DND-41 (cell line): Measurements from ENCODE around the gene ESRP2.

ENCODE experiments used
- ATAC-seq: fragments of 200-7000 bp; cut with Tn5 transposase; 3 replicates; pipeline ENCODE4 v1.9.1; 2021; ENCODE audit warnings: low read depth; ENCODE audit not compliant: insufficient read depth
- DNase-seq: peaks from one replicate; pipeline ENCODE4 v3.0.0-alpha.2; 2020
- H2AFZ ChIP-seq: 2 replicates; pipeline ENCODE4 v1.6.0; 2012; ENCODE audit warnings: low read depth, low read length
- H3K27ac ChIP-seq: 2 replicates; pipeline ENCODE4 v1.5.1; 2012; ENCODE audit warnings: low read length, inconsistent platforms
- H3K27me3 ChIP-seq: fragments of 200-600 bp; sonication (generic); 2 replicates; pipeline ENCODE4 v1.6.0; 2012; ENCODE audit warnings: low read length, mild to moderate bottlenecking, inconsistent platforms; ENCODE audit not compliant: insufficient read depth, poor library complexity
- H3K36me3 ChIP-seq: 2 replicates; pipeline ENCODE4 v1.5.1; 2012; ENCODE audit warnings: low read length, inconsistent platforms; ENCODE audit not compliant: insufficient read depth
- H3K4me1 ChIP-seq: 2 replicates; pipeline ENCODE4 v1.5.1; 2012; ENCODE audit warnings: mild to moderate bottlenecking, low read length; ENCODE audit not compliant: insufficient read depth
- H3K4me2 ChIP-seq: 2 replicates; pipeline ENCODE4 v1.6.0; 2012; ENCODE audit warnings: mild to moderate bottlenecking, moderate library complexity, low read length, inconsistent platforms; ENCODE audit not compliant: insufficient read depth
- H3K4me3 ChIP-seq, 2 experiments: fragments of 200-600 bp in 1 of 2; shearing (Covaris generic) in 1 of 2; 2 replicates each; pipeline ENCODE4 v1.5.1; 2012 to 2016; ENCODE audit warnings: inconsistent platforms in 2 of 2, low read length in 2 of 2, mild to moderate bottlenecking in 2 of 2, low read depth in 1 of 2, moderate library complexity in 1 of 2
- H3K79me2 ChIP-seq: 2 replicates; pipeline ENCODE4 v1.6.0; 2012; ENCODE audit warnings: low read length, inconsistent platforms; ENCODE audit not compliant: insufficient read depth
- H3K9ac ChIP-seq: 2 replicates; pipeline ENCODE4 v1.6.0; 2012; ENCODE audit warnings: low read depth, mild to moderate bottlenecking, inconsistent platforms, low read length, moderate library complexity
- H3K9me3 ChIP-seq: 2 replicates; pipeline ENCODE4 v1.5.1; 2012; ENCODE audit warnings: low read length, moderate library complexity, mild to moderate bottlenecking, inconsistent platforms; ENCODE audit not compliant: insufficient read depth, severe bottlenecking
- H4K20me1 ChIP-seq: 2 replicates; pipeline ENCODE4 v1.6.0; 2012; ENCODE audit warnings: low read length; ENCODE audit not compliant: insufficient read depth
- CTCF ChIP-seq: IDR thresholded peaks from 2 replicates; pipeline ENCODE4 v1.5.1; 2012; ENCODE audit warnings: borderline replicate concordance, low read length, moderate library complexity, mild to moderate bottlenecking; ENCODE audit not compliant: poor library complexity, severe bottlenecking; ENCODE audit errors: extremely low read depth
- EZH2 ChIP-seq: IDR thresholded peaks from 3 replicates; pipeline ENCODE4 v1.6.1; 2012; ENCODE audit warnings: borderline replicate concordance, low read depth, mild to moderate bottlenecking, moderate library complexity, low read length, inconsistent platforms; ENCODE audit not compliant: severe bottlenecking

Gene ESRP2

GRCh38 chr16:68246121-68246520, 10.2 kb upstream of the ESRP2 start:
- no peak for DNase-seq
- peaks cover 7% of the 10 kb centered on the region; the same call in 1 of the 2 replicates for H4K20me1 ChIP-seq
- H3K4me1 ChIP-seq, result peaks cover 35% of the 10 kb centered on the region
- H2AFZ ChIP-seq, result no peak overlapping the region
- H3K27me3 ChIP-seq, result no peaks in the 10 kb centered on the region
- peak overlapping the region in 1 of 2 experiments; percentile 84; a peak in 2 of 4 replicates for H3K4me3 ChIP-seq
- H3K4me2 ChIP-seq, result peak overlapping the region; percentile 87
- TF ChIP-seq CTCF, result no peak
- no peak for TF ChIP-seq EZH2
- no peaks in the 10 kb centered on the region for H3K9me3 ChIP-seq
- H3K36me3 ChIP-seq, result peaks cover 14% of the 10 kb centered on the region
- H3K27ac ChIP-seq, result peak overlapping the region; percentile 43; the same call in 1 of the 2 replicates
- H3K79me2 ChIP-seq, result peaks cover 29% of the 10 kb centered on the region
- peak overlapping the region; percentile 61; the same call in 1 of the 2 replicates for H3K9ac ChIP-seq
- no peak for ATAC-seq

GRCh38 chr16:68244903-68245853, 9.3 kb upstream of the ESRP2 start, which contains the start of gene PLA2G15:
Gene PLA2G15, plus strand, starts transcription at chr16:68245373. Its CDS starts 54 bp downstream, at chr16:68245427.
- Histone ChIP-seq H3K9ac (peak within 1 kb of the TSS; percentile 61), H3K4me1 (peaks cover 35% of the 10 kb centered on the region), H4K20me1 (peaks cover 7% of the 10 kb centered on the region; the same call in 1 of the 2 replicates), H3K4me2 (peak within 1 kb of the TSS; percentile 87), H3K27me3 (no peaks in the 10 kb centered on the region), H3K79me2 (peaks cover 29% of the 10 kb centered on the region), H2AFZ (peak within 1 kb of the TSS; percentile 90), H3K9me3 (no peaks in the 10 kb centered on the region), H3K4me3 (peak within 1 kb of the TSS; percentile 51 to 84; a peak in 3 of 4 replicates), H3K27ac (peak within 1 kb of the TSS; percentile 64), H3K36me3 (peaks cover 8% of the 10 kb centered on the region)
- ATAC-seq (peak; percentile 97), DNase-seq (peak; percentile 98)
- TF ChIP-seq CTCF (no peak), EZH2 (no peak)

DNA sequence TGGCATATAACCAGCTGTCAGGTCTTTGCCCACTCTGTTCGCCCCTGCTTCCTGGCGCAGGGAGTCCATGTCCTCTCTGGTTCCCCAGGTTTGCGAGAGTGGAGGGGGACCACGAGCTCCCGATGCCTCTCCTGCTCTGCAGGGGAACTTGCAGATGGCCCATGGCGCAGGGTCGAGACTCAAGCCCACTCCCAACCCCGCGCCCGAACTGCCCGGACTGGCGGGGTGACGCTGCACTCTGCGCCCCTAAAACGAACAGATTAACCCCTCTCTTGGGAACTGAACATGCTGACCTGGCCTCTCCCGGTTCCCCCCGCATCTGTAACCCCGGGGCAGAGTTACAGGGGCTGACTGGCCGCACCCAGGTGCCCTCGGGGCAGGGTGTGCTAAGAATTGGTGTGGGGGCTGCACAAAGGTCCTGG, 8.6 kb upstream of the ESRP2 start:
- Histone ChIP-seq H3K27ac (peak overlapping the region; percentile 34), H3K79me2 (peaks cover 29% of the 10 kb centered on the region), H2AFZ (peak overlapping the region; percentile 80), H3K9me3 (no peaks in the 10 kb centered on the region), H3K4me2 (peak overlapping the region; percentile 87), H3K4me1 (peaks cover 38% of the 10 kb centered on the region), H3K9ac (peak overlapping the region; percentile 61), H3K27me3 (no peaks in the 10 kb centered on the region), H3K36me3 (peaks cover 7% of the 10 kb centered on the region), H3K4me3 (peak overlapping the region; percentile 40 to 84; a peak in 3 of 4 replicates), H4K20me1 (peaks cover 7% of the 10 kb centered on the region; the same call in 1 of the 2 replicates)
- DNase-seq (no peak), ATAC-seq (0 out of 3 replicates have a peak, but pooled peaks have one; percentile 1)
- TF ChIP-seq CTCF, result no peak
- TF ChIP-seq EZH2, result no peak
